H1 (cell line): Measurements from ENCODE around the gene HIPK3. TPM values are rescaled to one million over a fixed set of nuclear protein-coding genes. Genes with fewer than 3 reads are reported as not detected.

ENCODE experiments used
- CTCF ChIA-PET: fragments of 300-600 bp; sonication (Branson Sonifier 250); formaldehyde crosslinking; loops from one replicate; lab custom pipeline; 2021; ENCODE audit not compliant: partially characterized antibody; lab: Charles Lee
- POLR2A ChIA-PET: fragments of 300-600 bp; sonication (Branson Sonifier 250); formaldehyde crosslinking; loops from one replicate; lab custom pipeline; 2021; ENCODE audit warnings: inconsistent platforms; ENCODE audit not compliant: partially characterized antibody; lab: Charles Lee
- DNase-seq, 2 experiments: peaks; one replicate each; pipeline versions ENCODE4 v3.0.0 to v3.0.0-alpha.2; 2010 to 2022; ENCODE audit warnings: low spot score in 2 of 2, low read depth in 1 of 2, mixed read lengths in 1 of 2
- FAIRE-seq: peaks from 2 replicates; lab custom pipeline; 2011; peaks lifted over from hg19 to GRCh38; lab: Jason Lieb, UNC
- H2AFZ ChIP-seq: 2 replicates; pipeline ENCODE4 v1.8.1; 2012; ENCODE audit warnings: low read length, inconsistent platforms
- H2AK5ac ChIP-seq: 2 replicates; pipeline ENCODE4 v1.6.1; 2013; ENCODE audit warnings: low read depth, low read length
- H2BK120ac ChIP-seq: replicated peaks from 2 replicates; pipeline ENCODE3; 2013; ENCODE audit warnings: low read depth, low read length, inconsistent platforms
- H2BK12ac ChIP-seq: 2 replicates; pipeline ENCODE4 v1.6.1; 2013; ENCODE audit warnings: low read depth, low read length
- H2BK15ac ChIP-seq: 2 replicates; pipeline ENCODE4 v1.6.1; 2013; ENCODE audit warnings: low read length
- H2BK20ac ChIP-seq: 2 replicates; pipeline ENCODE4 v1.6.1; 2013; ENCODE audit warnings: low read length
- H2BK5ac ChIP-seq: 2 replicates; pipeline ENCODE4 v1.6.1; 2013; ENCODE audit warnings: low read depth, low read length
- H3K14ac ChIP-seq: 2 replicates; pipeline ENCODE4 v1.6.1; 2013; ENCODE audit warnings: inconsistent platforms; ENCODE audit not compliant: insufficient read length
- H3K18ac ChIP-seq: 2 replicates; pipeline ENCODE4 v1.6.1; 2013; ENCODE audit warnings: low read length; ENCODE audit errors: extremely low read depth
- H3K23ac ChIP-seq: 2 replicates; pipeline ENCODE4 v1.6.1; 2013; ENCODE audit warnings: inconsistent platforms; ENCODE audit not compliant: insufficient read length
- H3K23me2 ChIP-seq: 2 replicates; pipeline ENCODE4 v1.6.1; 2013; ENCODE audit warnings: low read depth, low read length
- H3K27ac ChIP-seq: 2 replicates; pipeline ENCODE4 v1.6.1; 2011; ENCODE audit warnings: low read depth, low read length, inconsistent platforms
- H3K27me3 ChIP-seq, 4 experiments: replicated peaks in 1 of 4; 1 replicate in 1 of 4; 2 replicates in 3 of 4; pipeline versions ENCODE4 v1.6.1 to v1.8.1; 2011 to 2013; ENCODE audit warnings: low read length in 3 of 4, mild to moderate bottlenecking in 3 of 4, inconsistent platforms in 2 of 4, mixed read lengths in 2 of 4, moderate library complexity in 1 of 4; ENCODE audit not compliant: control insufficient read depth in 3 of 4, insufficient read depth in 3 of 4; ENCODE audit errors: extremely low read depth in 1 of 4
- H3K36me3 ChIP-seq, 4 experiments: 2 replicates each; pipeline versions ENCODE4 v1.6.1 to v1.8.1; 2011 to 2013; ENCODE audit warnings: mild to moderate bottlenecking in 4 of 4, low read length in 3 of 4, moderate library complexity in 2 of 4, control low read depth in 1 of 4, inconsistent platforms in 1 of 4; ENCODE audit not compliant: insufficient read depth in 4 of 4, control insufficient read depth in 2 of 4
- H3K4ac ChIP-seq: replicated peaks from 2 replicates; pipeline ENCODE3; 2013; ENCODE audit warnings: low read length, low read depth, mixed read lengths, inconsistent platforms; ENCODE audit not compliant: insufficient read length
- H3K4me1 ChIP-seq, 4 experiments: replicated peaks in 1 of 4; 1 replicate in 1 of 4; 2 replicates in 3 of 4; pipeline versions ENCODE4 v1.6.1 to v1.8.1; 2011 to 2013; ENCODE audit warnings: low read length in 3 of 4, inconsistent platforms in 2 of 4, mixed read lengths in 1 of 4; ENCODE audit not compliant: insufficient read depth in 4 of 4, control insufficient read depth in 3 of 4
- H3K4me2 ChIP-seq, 2 experiments: 2 replicates each; pipeline versions ENCODE4 v1.6.1 to v1.8.1; 2011 to 2013; ENCODE audit warnings: low read depth in 2 of 2, low read length in 2 of 2, control low read depth in 1 of 2, inconsistent platforms in 1 of 2, mild to moderate bottlenecking in 1 of 2; ENCODE audit not compliant: insufficient read depth in 1 of 2
- H3K4me3 ChIP-seq, 4 experiments: fragments of 200-600, 300-600 bp in 1 of 4; sonication (generic), shearing (Covaris generic), sonication (Bioruptor Twin) in 1 of 4; 2 replicates each; pipeline versions ENCODE4 v1.5.1 to v1.8.1; 2011 to 2016; ENCODE audit warnings: low read length in 4 of 4, low read depth in 3 of 4, control low read depth in 2 of 4, inconsistent platforms in 2 of 4, mild to moderate bottlenecking in 2 of 4, mixed read lengths in 1 of 4, moderate library complexity in 1 of 4; ENCODE audit not compliant: insufficient read depth in 2 of 4; ENCODE audit errors: extremely low read depth in 1 of 4
- H3K56ac ChIP-seq: replicated peaks from 2 replicates; pipeline ENCODE3; 2013; ENCODE audit warnings: low read depth, mild to moderate bottlenecking, mixed read lengths, low read length, inconsistent platforms; ENCODE audit not compliant: insufficient read length
- H3K79me1 ChIP-seq: 2 replicates; pipeline ENCODE4 v1.6.1; 2013; ENCODE audit warnings: low read depth, low read length, control low read depth
- H3K79me2 ChIP-seq, 2 experiments: 2 replicates each; pipeline versions ENCODE4 v1.6.1 to v1.8.1; 2012 to 2013; ENCODE audit warnings: low read length in 2 of 2, mild to moderate bottlenecking in 2 of 2, inconsistent platforms in 1 of 2; ENCODE audit not compliant: insufficient read depth in 2 of 2, control insufficient read depth in 1 of 2
- H3K9ac ChIP-seq, 4 experiments: replicated peaks in 1 of 4; 1 replicate in 1 of 4; 2 replicates in 3 of 4; pipeline versions ENCODE4 v1.6.1 to v1.8.1; 2011 to 2013; ENCODE audit warnings: low read depth in 3 of 4, low read length in 3 of 4, control low read depth in 2 of 4, mild to moderate bottlenecking in 2 of 4, moderate library complexity in 2 of 4, inconsistent platforms in 1 of 4; ENCODE audit errors: extremely low read depth in 1 of 4
- H3K9me3 ChIP-seq, 2 experiments: 2 replicates each; pipeline versions ENCODE4 v1.6.1 to v1.8.1; 2012 to 2013; ENCODE audit warnings: mild to moderate bottlenecking in 2 of 2, moderate library complexity in 2 of 2, control low read depth in 1 of 2, inconsistent platforms in 1 of 2, low read depth in 1 of 2, low read length in 1 of 2, mixed read lengths in 1 of 2; ENCODE audit not compliant: insufficient read depth in 2 of 2
- H4K20me1 ChIP-seq, 2 experiments: replicated peaks in 1 of 2; 2 replicates each; pipeline versions ENCODE3 to v1.8.1; 2011 to 2013; ENCODE audit warnings: inconsistent platforms in 2 of 2, low read length in 2 of 2, mild to moderate bottlenecking in 1 of 2; ENCODE audit not compliant: insufficient read depth in 2 of 2, control insufficient read depth in 1 of 2
- H4K5ac ChIP-seq: 2 replicates; pipeline ENCODE4 v1.6.1; 2013; ENCODE audit warnings: low read length, low read depth, mixed read lengths, inconsistent platforms; ENCODE audit not compliant: insufficient read length
- H4K8ac ChIP-seq: 2 replicates; pipeline ENCODE4 v1.8.0; 2013; ENCODE audit warnings: mild to moderate bottlenecking, moderate library complexity, low read length, inconsistent platforms; ENCODE audit not compliant: insufficient read depth; ENCODE audit errors: extremely low read depth
- H4K91ac ChIP-seq: replicated peaks from 2 replicates; pipeline ENCODE3; 2013; ENCODE audit warnings: low read length, mixed read lengths, inconsistent platforms; ENCODE audit not compliant: insufficient read length
- BCL11A ChIP-seq, 2 experiments: IDR thresholded peaks; one replicate each; pipeline ENCODE4 v1.6.1; 2011; ENCODE audit warnings: low read depth in 2 of 2, low read length in 2 of 2, mild to moderate bottlenecking in 2 of 2
- BRCA1 ChIP-seq: IDR thresholded peaks from 2 replicates; pipeline ENCODE4 v1.6.1; 2012; ENCODE audit warnings: low read depth, low read length, improper control_type of control experiment
- CREB1 ChIP-seq: IDR thresholded peaks from 2 replicates; pipeline ENCODE4 v1.6.1; 2012; ENCODE audit warnings: inconsistent platforms
- EGR1 ChIP-seq: IDR thresholded peaks from 2 replicates; pipeline ENCODE4 v1.6.1; 2011; ENCODE audit warnings: low read depth, low read length, borderline replicate concordance
- MAFK ChIP-seq: IDR thresholded peaks from 2 replicates; pipeline ENCODE4 v1.6.1; 2012; ENCODE audit warnings: low read depth, mild to moderate bottlenecking, improper control_type of control experiment, low read length
- POLR2AphosphoS5 ChIP-seq: IDR thresholded peaks from 2 replicates; pipeline ENCODE4 v1.6.1; 2011; ENCODE audit warnings: low read depth, low read length
- POU5F1 ChIP-seq: IDR thresholded peaks from 2 replicates; pipeline ENCODE4 v1.6.1; 2011; ENCODE audit warnings: low read depth, mild to moderate bottlenecking, low read length, moderate library complexity
- SP1 ChIP-seq: IDR thresholded peaks from 2 replicates; pipeline ENCODE4 v1.6.1; 2011; ENCODE audit warnings: low read depth, low read length
- SP2 ChIP-seq: IDR thresholded peaks from 2 replicates; pipeline ENCODE4 v1.6.1; 2012; ENCODE audit warnings: mild to moderate bottlenecking, low read length, inconsistent platforms
- ZNF274 ChIP-seq: IDR thresholded peaks from 2 replicates; pipeline ENCODE4 v1.7.0; 2012; ENCODE audit warnings: low read length, borderline replicate concordance; ENCODE audit errors: extremely low read depth
- WGBS, 2 experiments: shearing (Covaris generic) in 1 of 2; methylation state at CpG; one replicate each; pipeline versions ENCODE4 v1.1.6 to v1.1.7; 2013 to 2015; ENCODE audit warnings: low lambda C conversion rate in 2 of 2, mixed read lengths in 2 of 2, inconsistent platforms in 1 of 2, low coverage in 1 of 2, missing lambda C conversion rate in 1 of 2; ENCODE audit not compliant: insufficient replicate concordance in 2 of 2, insufficient coverage in 1 of 2, insufficient read length in 1 of 2; ENCODE audit errors: extremely low coverage in 1 of 2, missing lambda C conversion rate in 1 of 2; 5-methylcytosine and 5-hydroxymethylcytosine counted together
- polyA plus RNA-seq, 7 experiments: library from polyadenylated mRNA; depleted of rRNA in 3 of 7; stranded (reverse) in 5 of 7; unstranded in 2 of 7; fragments of >200 nt in 5 of 7; fragments of 200-250 nt in 2 of 7; gene quantifications; 1 replicate in 5 of 7; 2 replicates in 1 of 7; 4 replicates in 1 of 7; pipeline versions ENCODE4 v1.2.1 to v1.2.3, GENCODE V29; 2011 to 2013; ENCODE audit warnings: missing spikeins in 2 of 7, mixed read lengths in 2 of 7
- total RNA-seq: library from RNA; stranded (reverse); fragmentation: NEBNext Ultra II Directional; extraction: Animal tissue kit (Norgen Biotek cat#: 25700); gene quantifications from 2 replicates; pipeline ENCODE4 v1.2.1, GENCODE V29; 2021

HIPK3 gene
- total and polyA plus RNA-seq, 2 of the 8 experiments (the other 6 are each of a cell fraction or from before 2014, with no cell fraction given) = 5.0 to 22.3 TPM

GRCh38 chr11:33368931-33369330 lies 111.8 kb downstream of the HIPK3 start:
- H3K14ac ChIP-seq = no peak overlapping the region
- no peaks in the 10 kb centered on the region for H4K20me1 ChIP-seq
- H4K8ac ChIP-seq = no peak overlapping the region
- no peak overlapping the region for H3K23ac ChIP-seq
- H2AFZ ChIP-seq = no peak overlapping the region
- 92% methylated on average over 1 of the region's 1 CpG; no CpG with 5 or more reads in 1 of the 2 experiments for WGBS, 2 experiments
- H3K4me3 ChIP-seq = no peak overlapping the region
- H3K79me1 ChIP-seq = no peaks in the 10 kb centered on the region
- no peak overlapping the region for H2AK5ac ChIP-seq
- no peak for FAIRE-seq
- no peak for TF ChIP-seq ZNF274
- TF ChIP-seq SP2 = no peak
- no peak for TF ChIP-seq CREB1
- no peak for TF ChIP-seq MAFK
- no peak for TF ChIP-seq EGR1
- TF ChIP-seq SP1 = no peak
- no peak for TF ChIP-seq POU5F1
- TF ChIP-seq POLR2AphosphoS5 = no peak
- no peak for TF ChIP-seq BCL11A (IDR thresholded peaks at IDR 0.05; ENCODE audit: low read depth in 2 of 2, low read length in 2 of 2)
- no peak for TF ChIP-seq BRCA1
- no peak overlapping the region for H3K9ac ChIP-seq
- H3K4ac ChIP-seq = no peak overlapping the region
- no peaks in the 10 kb centered on the region for H3K79me2 ChIP-seq
- H2BK15ac ChIP-seq = no peak overlapping the region
- H3K56ac ChIP-seq = no peak overlapping the region
- H3K18ac ChIP-seq = no peak overlapping the region
- no peaks in the 10 kb centered on the region for H3K27me3 ChIP-seq
- ChIA-PET CTCF (interaction anchor here (1.1 to 9.8 kb wide), 3 partner anchors 23 to 319 kb away, joined by 3 to 98 read pairs (median 3); no protein-coding TSS in a partner anchor), POLR2A (interaction anchor here (0.6 kb wide), 1 partner anchor 216 kb away, joined by 3 read pairs; no protein-coding TSS in a partner anchor)
- H2BK120ac ChIP-seq = no peak overlapping the region
- no peak overlapping the region for H3K4me2 ChIP-seq
- no peak overlapping the region for H2BK5ac ChIP-seq
- H3K23me2 ChIP-seq = no peaks in the 10 kb centered on the region
- no peak overlapping the region for H2BK12ac ChIP-seq
- no peaks in the 10 kb centered on the region for H3K4me1 ChIP-seq
- H3K9me3 ChIP-seq = no peaks in the 10 kb centered on the region
- H3K36me3 ChIP-seq = no peaks in the 10 kb centered on the region
- DNase-seq = no peak
- H4K5ac ChIP-seq = no peak overlapping the region
- no peak overlapping the region for H4K91ac ChIP-seq
- no peak overlapping the region for H2BK20ac ChIP-seq
- H3K27ac ChIP-seq = no peak overlapping the region
